DMS153 treated with DMSO at 0.1 percent for 48 hours (cell line): Measurements from ENCODE around the gene ZNF236.

Experiments used
- DNase-seq: peaks from one replicate; lab custom pipeline; 2025; ENCODE audit not compliant: unreplicated experiment; lab: John Stamatoyannopoulos, UW

ZNF236 gene

GRCh38 chr18:76821356-76821874 lies 942 bp upstream of the ZNF236 start:
- DNase-seq: no peak

- DNase-seq: peak; percentile 8
Observed at GRCh38 chr18:76821875-76822505, 367 bp upstream of the ZNF236 start.

- no peak for DNase-seq
Observed at GRCh38 chr18:76823161-76823538, 793 bp downstream of the ZNF236 start.

- no peak for DNase-seq
Observed at GRCh38 chr18:76823587-76824011, 1.2 kb downstream of the ZNF236 start.

- DNase-seq: no peak
Observed at GRCh38 chr18:76824145-76824676, 1.9 kb downstream of the ZNF236 start.

- no peak for DNase-seq
Observed at GRCh38 chr18:76824754-76825153, 2.4 kb downstream of the ZNF236 start.

- DNase-seq: no peak
Observed at GRCh38 chr18:76827205-76828200, 5.1 kb downstream of the ZNF236 start.

GRCh38 chr18:76834379-76834778 lies 12.0 kb downstream of the ZNF236 start:
- no peak for DNase-seq

- no peak for DNase-seq
Observed at GRCh38 chr18:76835380-76835779, 13.0 kb downstream of the ZNF236 start.

GRCh38 chr18:76837071-76837470 lies 14.7 kb downstream of the ZNF236 start:
- DNase-seq: no peak

- no peak for DNase-seq
Observed at GRCh38 chr18:76838182-76838581, 15.8 kb downstream of the ZNF236 start.

- DNase-seq: no peak
Observed at GRCh38 chr18:76839086-76839794, 16.9 kb downstream of the ZNF236 start.

GRCh38 chr18:76842837-76843530 lies 20.6 kb downstream of the ZNF236 start:
- no peak for DNase-seq

GRCh38 chr18:76844144-76844543 lies 21.8 kb downstream of the ZNF236 start:
- DNase-seq: no peak

- DNase-seq: no peak
Observed at GRCh38 chr18:76844742-76845477, 22.6 kb downstream of the ZNF236 start.

GRCh38 chr18:76846217-76846616 lies 23.9 kb downstream of the ZNF236 start:
- no peak for DNase-seq

GRCh38 chr18:76847916-76848315 lies 25.6 kb downstream of the ZNF236 start:
- DNase-seq: no peak

GRCh38 chr18:76850112-76850511 lies 27.8 kb downstream of the ZNF236 start:
- no peak for DNase-seq

GRCh38 chr18:76855594-76855993 lies 33.2 kb downstream of the ZNF236 start:
- DNase-seq: no peak

- no peak for DNase-seq
Observed at GRCh38 chr18:76857476-76857875, 35.1 kb downstream of the ZNF236 start.
